Measurements from ENCODE around the gene KSR1. TPM values are rescaled to one million over a fixed set of nuclear protein-coding genes. Genes with fewer than 3 reads are reported as not detected.

KSR1 gene
- total RNA-seq, 2 donors from 2014 or later = 11.5 to 23.7 TPM

DNA sequence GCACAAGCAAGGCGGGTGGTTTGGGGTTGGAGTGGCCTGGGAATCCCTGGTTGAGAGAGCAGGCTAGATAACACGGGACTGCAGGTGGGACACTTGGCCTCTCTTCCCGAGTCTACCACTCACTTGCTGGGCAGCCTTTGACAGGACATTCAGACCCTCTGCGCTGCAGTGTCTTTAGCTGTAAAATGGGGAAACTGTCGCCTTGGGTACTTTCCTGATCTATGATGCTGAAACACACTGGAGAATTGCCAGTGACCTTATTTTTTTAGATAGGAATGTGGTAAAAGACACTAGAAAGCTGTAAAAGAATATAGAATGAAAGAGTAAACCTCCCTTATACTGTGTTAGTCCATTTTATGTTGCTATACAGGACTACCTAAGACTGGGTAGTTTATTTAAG lies 30.5 kb downstream of the KSR1 start:
- no peaks in the 10 kb centered on the region for H3K9me3 ChIP-seq
- no peak overlapping the region for H3K27ac ChIP-seq
- no peaks in the 10 kb centered on the region for H3K27me3 ChIP-seq (replicated peaks; ENCODE audit: insufficient read depth)
- H3K4me3 ChIP-seq = no peak overlapping the region
- no peaks in the 10 kb centered on the region for H3K4me1 ChIP-seq (replicated peaks)
- no peaks in the 10 kb centered on the region for H3K36me3 ChIP-seq
- WGBS = 93% methylated on average over 5 of the region's 5 CpGs
- TF ChIP-seq POLR2AphosphoS5 (IDR thresholded peaks at IDR 0.05) (no peak), POLR2A (IDR thresholded peaks at IDR 0.05) (no peak)
- TF ChIP-seq, protein P1, sequence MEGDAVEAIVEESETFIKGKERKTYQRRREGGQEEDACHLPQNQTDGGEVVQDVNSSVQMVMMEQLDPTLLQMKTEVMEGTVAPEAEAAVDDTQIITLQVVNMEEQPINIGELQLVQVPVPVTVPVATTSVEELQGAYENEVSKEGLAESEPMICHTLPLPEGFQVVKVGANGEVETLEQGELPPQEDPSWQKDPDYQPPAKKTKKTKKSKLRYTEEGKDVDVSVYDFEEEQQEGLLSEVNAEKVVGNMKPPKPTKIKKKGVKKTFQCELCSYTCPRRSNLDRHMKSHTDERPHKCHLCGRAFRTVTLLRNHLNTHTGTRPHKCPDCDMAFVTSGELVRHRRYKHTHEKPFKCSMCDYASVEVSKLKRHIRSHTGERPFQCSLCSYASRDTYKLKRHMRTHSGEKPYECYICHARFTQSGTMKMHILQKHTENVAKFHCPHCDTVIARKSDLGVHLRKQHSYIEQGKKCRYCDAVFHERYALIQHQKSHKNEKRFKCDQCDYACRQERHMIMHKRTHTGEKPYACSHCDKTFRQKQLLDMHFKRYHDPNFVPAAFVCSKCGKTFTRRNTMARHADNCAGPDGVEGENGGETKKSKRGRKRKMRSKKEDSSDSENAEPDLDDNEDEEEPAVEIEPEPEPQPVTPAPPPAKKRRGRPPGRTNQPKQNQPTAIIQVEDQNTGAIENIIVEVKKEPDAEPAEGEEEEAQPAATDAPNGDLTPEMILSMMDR (IDR thresholded peaks at IDR 0.05) = no peak
- intact Hi-C loops (cut with DNase I) = no loop called here
- DNase-seq (ENCODE audit: low spot score) = no peak

DNA sequence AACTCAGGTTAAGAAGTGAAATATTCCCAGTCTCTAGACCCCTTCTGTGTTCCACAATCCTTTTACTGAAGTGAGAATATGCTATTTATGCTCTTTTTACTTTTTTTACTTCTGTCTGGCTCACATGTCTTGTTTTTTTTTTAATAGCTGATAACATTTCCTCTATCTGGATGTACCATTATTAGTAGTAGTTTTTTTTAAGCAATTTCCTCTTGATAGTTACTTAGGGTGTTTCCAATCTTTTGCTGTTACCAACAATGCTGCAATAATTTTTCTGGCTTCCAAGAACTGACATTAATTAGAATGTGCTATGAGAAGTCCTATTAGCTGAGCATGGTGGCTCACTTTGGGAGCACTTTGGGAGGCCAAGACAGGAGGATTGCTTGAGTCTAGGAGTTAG lies 32.0 kb downstream of the KSR1 start:
- H3K4me1 ChIP-seq (replicated peaks) = no peaks in the 10 kb centered on the region
- H3K27me3 ChIP-seq (replicated peaks; ENCODE audit: insufficient read depth) = no peaks in the 10 kb centered on the region
- no peak overlapping the region for H3K27ac ChIP-seq
- no peaks in the 10 kb centered on the region for H3K9me3 ChIP-seq
- TF ChIP-seq, protein P1 (IDR thresholded peaks at IDR 0.05) = no peak
- TF ChIP-seq POLR2A (IDR thresholded peaks at IDR 0.05) = no peak
- no peak for TF ChIP-seq POLR2AphosphoS5 (IDR thresholded peaks at IDR 0.05)
- intact Hi-C loops (cut with DNase I) = no loop called here
- no peaks in the 10 kb centered on the region for H3K36me3 ChIP-seq
- H3K4me3 ChIP-seq = no peak overlapping the region
- DNase-seq (ENCODE audit: low spot score) = no peak

DNA sequence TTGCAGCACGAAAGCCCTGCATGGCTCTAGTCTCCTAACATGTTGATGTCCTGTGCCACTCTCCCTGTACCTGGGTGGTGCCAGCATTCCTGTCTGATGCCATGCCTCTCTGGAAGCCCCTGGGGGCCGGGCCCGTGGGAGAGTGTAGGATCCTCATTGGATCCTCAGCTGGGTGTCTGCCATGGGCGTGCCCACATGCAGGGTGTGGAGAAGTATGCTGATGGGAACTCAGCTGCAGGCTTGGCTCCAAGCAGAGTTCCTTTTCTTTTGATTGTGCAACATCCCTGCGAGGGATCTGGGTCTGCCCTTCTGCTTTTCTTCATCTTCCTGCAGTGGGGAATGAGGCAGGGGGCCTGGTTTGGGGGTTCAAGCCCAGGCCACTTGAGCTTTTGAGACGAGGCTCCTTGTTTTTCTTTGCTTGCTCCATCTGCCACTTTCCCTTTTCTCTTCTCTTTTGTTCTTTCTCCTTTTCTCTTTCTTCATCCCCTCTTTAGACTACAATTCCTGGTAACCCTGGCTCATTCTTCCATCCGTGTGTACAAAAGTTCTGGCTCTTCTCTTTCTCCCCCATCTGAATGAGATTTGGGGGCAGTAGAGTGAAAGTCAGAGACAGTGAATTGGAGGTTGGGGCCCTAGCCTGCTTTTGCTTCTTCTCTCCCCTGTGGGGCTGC lies 32.9 kb downstream of the KSR1 start:
- Histone ChIP-seq H3K4me1 (replicated peaks) (no peaks in the 10 kb centered on the region), H3K4me3 (no peak overlapping the region), H3K27me3 (replicated peaks; ENCODE audit: insufficient read depth) (no peaks in the 10 kb centered on the region), H3K27ac (no peak overlapping the region), H3K36me3 (no peaks in the 10 kb centered on the region), H3K9me3 (no peaks in the 10 kb centered on the region)
- intact Hi-C loops (cut with DNase I) = no loop called here
- TF ChIP-seq, protein P1 (IDR thresholded peaks at IDR 0.05) = no peak
- peak; percentile 77 for TF ChIP-seq POLR2AphosphoS5 (IDR thresholded peaks at IDR 0.05)
- no peak for TF ChIP-seq POLR2A (IDR thresholded peaks at IDR 0.05)
- peak; percentile 81 for DNase-seq (ENCODE audit: low spot score)
- 36% methylated on average over 7 of the region's 7 CpGs for WGBS

DNA sequence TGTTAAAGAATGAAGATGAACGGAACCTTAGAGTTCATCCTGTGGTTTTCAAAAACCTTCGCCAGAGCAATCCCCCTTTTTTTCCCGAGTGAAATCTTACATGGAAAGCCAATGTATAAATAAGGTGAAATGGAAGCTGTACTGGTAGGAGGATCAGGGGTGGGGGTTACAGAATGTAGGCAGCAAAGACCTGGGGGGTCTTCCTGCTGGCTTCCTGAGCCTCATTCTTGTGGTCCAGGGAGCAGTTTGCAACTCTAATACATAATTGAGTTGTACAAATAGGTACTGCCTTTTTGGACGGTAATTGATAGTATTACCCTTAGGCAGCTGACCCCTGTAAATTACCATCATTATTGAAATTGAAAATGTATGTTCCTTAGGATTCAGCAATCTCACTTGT lies 34.1 kb downstream of the KSR1 start:
- Histone ChIP-seq H3K4me3 (no peak overlapping the region), H3K27ac (no peak overlapping the region), H3K9me3 (no peaks in the 10 kb centered on the region), H3K27me3 (replicated peaks; ENCODE audit: insufficient read depth) (no peaks in the 10 kb centered on the region), H3K36me3 (no peaks in the 10 kb centered on the region), H3K4me1 (replicated peaks) (peaks cover 4% of the 10 kb centered on the region)
- TF ChIP-seq POLR2A (IDR thresholded peaks at IDR 0.05) = no peak
- TF ChIP-seq POLR2AphosphoS5 (IDR thresholded peaks at IDR 0.05) = no peak
- TF ChIP-seq, protein P1 (IDR thresholded peaks at IDR 0.05) = no peak
- intact Hi-C loops (cut with DNase I) = loop anchor here (10.0 kb wide), 1 partner anchor 136 kb away; no protein-coding TSS in a partner anchor
- no peak for DNase-seq (ENCODE audit: low spot score)
- 90% methylated on average over 4 of the region's 4 CpGs for WGBS

DNA sequence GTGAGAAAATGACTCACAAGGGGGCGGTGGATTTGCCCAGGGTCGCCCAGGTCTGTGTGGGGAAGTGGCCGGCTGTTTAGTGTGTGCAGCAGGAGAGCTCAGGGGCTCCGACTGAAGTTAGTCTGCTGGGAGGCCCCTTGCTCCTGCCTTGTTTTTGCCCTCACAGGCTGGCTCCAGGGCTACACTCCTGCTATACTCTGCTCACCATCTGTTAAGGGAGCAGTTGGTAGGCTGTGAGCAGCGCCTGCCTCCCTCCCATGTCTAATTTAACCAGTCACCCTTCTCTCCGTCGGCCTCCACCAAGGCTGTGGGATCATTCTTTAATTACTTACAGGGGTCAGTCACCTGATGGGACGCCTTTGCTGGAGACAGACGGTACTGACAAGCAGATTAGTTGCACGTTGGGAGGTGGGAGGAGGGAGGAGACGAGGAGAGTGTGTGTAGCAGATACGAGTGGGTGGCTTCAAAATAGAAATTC lies 35.5 kb downstream of the KSR1 start:
- Histone ChIP-seq H3K4me1 (replicated peaks) (peaks cover 4% of the 10 kb centered on the region), H3K27me3 (replicated peaks; ENCODE audit: insufficient read depth) (no peaks in the 10 kb centered on the region), H3K27ac (no peak overlapping the region), H3K9me3 (no peaks in the 10 kb centered on the region), H3K36me3 (no peaks in the 10 kb centered on the region), H3K4me3 (no peak overlapping the region)
- no peak for DNase-seq (ENCODE audit: low spot score)
- intact Hi-C loops (cut with DNase I) = loop anchor here (10.0 kb wide), 1 partner anchor 137 kb away; no protein-coding TSS in a partner anchor
- TF ChIP-seq POLR2A (IDR thresholded peaks at IDR 0.05) (no peak), POLR2AphosphoS5 (IDR thresholded peaks at IDR 0.05) (no peak)
- TF ChIP-seq, protein P1 (IDR thresholded peaks at IDR 0.05) = no peak
- WGBS = 80% methylated on average over 12 of the region's 12 CpGs
